ENCODE results near the gene FTL.

DNA sequence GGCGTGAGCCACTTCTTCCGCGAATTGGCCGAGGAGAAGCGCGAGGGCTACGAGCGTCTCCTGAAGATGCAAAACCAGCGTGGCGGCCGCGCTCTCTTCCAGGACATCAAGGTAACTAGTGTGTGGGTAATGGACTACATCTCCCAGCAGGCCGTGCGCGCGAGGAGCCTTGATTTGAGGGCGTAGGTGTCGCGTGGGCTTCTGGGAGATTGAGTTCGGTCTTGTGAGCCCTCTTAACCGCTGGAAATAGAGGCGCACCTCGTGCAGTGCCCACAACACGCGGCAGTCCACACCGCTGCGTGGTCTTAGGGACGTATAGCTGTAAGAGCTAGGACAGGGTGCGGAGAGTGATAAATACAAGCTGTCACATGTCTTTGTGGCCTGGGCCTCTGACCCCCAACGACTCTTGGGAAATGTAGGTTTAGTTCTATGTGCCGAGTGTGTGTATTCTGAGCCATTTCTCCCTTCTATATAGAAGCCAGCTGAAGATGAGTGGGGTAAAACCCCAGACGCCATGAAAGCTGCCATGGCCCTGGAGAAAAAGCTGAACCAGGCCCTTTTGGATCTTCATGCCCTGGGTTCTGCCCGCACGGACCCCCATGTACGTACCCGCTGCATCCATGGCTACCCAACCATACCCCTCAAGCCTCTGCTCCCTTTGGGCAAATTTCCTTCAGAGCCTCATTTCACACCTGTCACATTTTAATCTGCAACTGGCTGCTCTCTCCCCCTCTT lies 864 bp downstream of the FTL start:
- TF ChIP-seq POLR2AphosphoS5 (IDR thresholded peaks at IDR 0.05) (peak in 1 of 3 donors; percentile 56), CTCF (IDR thresholded peaks at IDR 0.05) (no peak), POLR2A (IDR thresholded peaks at IDR 0.05) (no peak)
